WTC11 (cell line): ENCODE results near the gene ATXN10. TPM values are rescaled to one million over a fixed set of nuclear protein-coding genes. Genes with fewer than 3 reads are reported as not detected.
A peak's percentile ranks its signal among the peaks of the same experiment; 100 is the strongest.

Experiments used
- ATAC-seq: fragments of 200-7000 bp; cut with Tn5 transposase; 2 replicates; pipeline ENCODE4 v1.10.0; 2021; ENCODE audit warnings: mild to moderate bottlenecking, moderate library complexity
- CTCF ChIA-PET: fragments of 300-600 bp; sonication (Branson Sonifier 250); formaldehyde crosslinking; loops from one replicate; lab custom pipeline; 2021; ENCODE audit warnings: antibody characterized with exemption; lab: Charles Lee
- POLR2A ChIA-PET: fragments of 350-600 bp; sonication (Branson Sonifier 250); formaldehyde crosslinking; loops from one replicate; lab custom pipeline; 2021; ENCODE audit warnings: antibody characterized with exemption; lab: Charles Lee
- DNase-seq: peaks from one replicate; pipeline ENCODE4 v3.0.0; 2021; ENCODE audit warnings: low spot score
- H3K27ac Mint-ChIP-seq: 2 replicates; pipeline ENCODE4 v1.8.0; 2021; ENCODE audit warnings: mixed read lengths
- H3K27me3 Mint-ChIP-seq: 2 replicates; pipeline ENCODE4 v1.8.0; 2021; ENCODE audit warnings: low read depth, mild to moderate bottlenecking, moderate library complexity, mixed read lengths
- H3K36me3 Mint-ChIP-seq: 2 replicates; pipeline ENCODE4 v1.8.0; 2021; ENCODE audit warnings: mixed read lengths
- H3K4me1 Mint-ChIP-seq: 2 replicates; pipeline ENCODE4 v1.8.0; 2022; ENCODE audit warnings: mixed read lengths
- H3K4me3 Mint-ChIP-seq: 2 replicates; pipeline ENCODE4 v1.8.0; 2021; ENCODE audit warnings: mild to moderate bottlenecking, moderate library complexity, mixed read lengths
- H3K9me3 Mint-ChIP-seq: 2 replicates; pipeline ENCODE4 v1.8.0; 2021; ENCODE audit warnings: mixed read lengths
- ATF1 ChIP-seq: sonication (generic); formaldehyde crosslinking; IDR thresholded peaks from 2 replicates; pipeline ENCODE4 v1.8.1; 2023; ENCODE audit warnings: mild to moderate bottlenecking, moderate library complexity, missing genetic modification reagents
- CREB1 ChIP-seq: sonication (generic); formaldehyde crosslinking; IDR thresholded peaks from 2 replicates; pipeline ENCODE4 v1.8.0; 2023; ENCODE audit warnings: mild to moderate bottlenecking, missing genetic modification reagents
- HMGA2 ChIP-seq: fragments of 250-450 bp; sonication (Bioruptor Pico); IDR thresholded peaks from 2 replicates; pipeline ENCODE4 v1.4.0; 2021; ENCODE audit warnings: mild to moderate bottlenecking, moderate library complexity
- NFYB ChIP-seq: sonication (generic); formaldehyde crosslinking; conservative IDR thresholded peaks from 2 replicates; pipeline ENCODE4 v1.8.0; 2022; ENCODE audit warnings: low read depth, missing genetic modification reagents
- PRRX2 ChIP-seq: fragments of 250-450 bp; sonication (Bioruptor Pico); IDR thresholded peaks from 2 replicates; pipeline ENCODE4 v1.8.0; 2021; ENCODE audit warnings: mild to moderate bottlenecking
- ZNF121 ChIP-seq: sonication (generic); formaldehyde crosslinking; IDR thresholded peaks from 2 replicates; pipeline ENCODE4 v1.8.0; 2023; ENCODE audit warnings: missing genetic modification reagents
- ZNF219 ChIP-seq: sonication (generic); formaldehyde crosslinking; IDR thresholded peaks from 2 replicates; pipeline ENCODE4 v1.8.0; 2023; ENCODE audit warnings: missing genetic modification reagents, mild to moderate bottlenecking, borderline replicate concordance
- ZNF671 ChIP-seq: fragments of 250-450 bp; sonication (Bioruptor Pico); IDR thresholded peaks from 2 replicates; pipeline ENCODE4 v1.8.0; 2021; ENCODE audit warnings: mild to moderate bottlenecking
- total RNA-seq: library from RNA; stranded (reverse); gene quantifications from 3 replicates; pipeline ENCODE4 v1.2.3, GENCODE V29; 2021
- TF ChIP-seq, protein P1 (sequence below): fragments of 250-450 bp; sonication (Bioruptor Pico); IDR thresholded peaks from 2 replicates; pipeline ENCODE4 v1.9.0; 2021; ENCODE audit warnings: mild to moderate bottlenecking
- TF ChIP-seq, protein P2 (sequence below): sonication (generic); formaldehyde crosslinking; IDR thresholded peaks from 2 replicates; pipeline ENCODE4 v1.8.0; 2022; ENCODE audit warnings: mild to moderate bottlenecking, missing genetic modification reagents
- TF ChIP-seq, protein P3 (sequence below): sonication (generic); formaldehyde crosslinking; IDR thresholded peaks from 2 replicates; pipeline ENCODE4 v1.8.1; 2023; ENCODE audit warnings: mild to moderate bottlenecking, missing genetic modification reagents, moderate library complexity
- TF ChIP-seq, protein P4 (sequence below): sonication (generic); formaldehyde crosslinking; IDR thresholded peaks from 2 replicates; pipeline ENCODE4 v1.8.1; 2023; ENCODE audit warnings: mild to moderate bottlenecking, missing genetic modification reagents
- TF ChIP-seq, protein P5 (sequence below): fragments of 250-450 bp; sonication (Bioruptor Pico); IDR thresholded peaks from 2 replicates; pipeline ENCODE4 v1.9.0; 2021; ENCODE audit warnings: moderate library complexity, mild to moderate bottlenecking, inconsistent platforms, borderline replicate concordance
- TF ChIP-seq, protein P6 (sequence below): sonication (generic); formaldehyde crosslinking; IDR thresholded peaks from 2 replicates; pipeline ENCODE4 v1.8.0; 2022; ENCODE audit warnings: mild to moderate bottlenecking, missing genetic modification reagents
- TF ChIP-seq, protein P7 (sequence below): fragments of 200-600 bp; IDR thresholded peaks from 2 replicates; pipeline ENCODE4 v1.8.0; 2022; ENCODE audit warnings: antibody characterized with exemption
- TF ChIP-seq, protein P8 (sequence below): sonication (generic); formaldehyde crosslinking; IDR thresholded peaks from 2 replicates; pipeline ENCODE4 v1.8.1; 2022; ENCODE audit warnings: mild to moderate bottlenecking, moderate library complexity, missing genetic modification reagents
- TF ChIP-seq, protein P9 (sequence below): sonication (generic); formaldehyde crosslinking; IDR thresholded peaks from 2 replicates; pipeline ENCODE4 v1.8.1; 2023; ENCODE audit warnings: mild to moderate bottlenecking, missing genetic modification reagents, borderline replicate concordance

Gene ATXN10
- total RNA-seq, 1 experiment from 2014 or later = 185 TPM

DNA sequence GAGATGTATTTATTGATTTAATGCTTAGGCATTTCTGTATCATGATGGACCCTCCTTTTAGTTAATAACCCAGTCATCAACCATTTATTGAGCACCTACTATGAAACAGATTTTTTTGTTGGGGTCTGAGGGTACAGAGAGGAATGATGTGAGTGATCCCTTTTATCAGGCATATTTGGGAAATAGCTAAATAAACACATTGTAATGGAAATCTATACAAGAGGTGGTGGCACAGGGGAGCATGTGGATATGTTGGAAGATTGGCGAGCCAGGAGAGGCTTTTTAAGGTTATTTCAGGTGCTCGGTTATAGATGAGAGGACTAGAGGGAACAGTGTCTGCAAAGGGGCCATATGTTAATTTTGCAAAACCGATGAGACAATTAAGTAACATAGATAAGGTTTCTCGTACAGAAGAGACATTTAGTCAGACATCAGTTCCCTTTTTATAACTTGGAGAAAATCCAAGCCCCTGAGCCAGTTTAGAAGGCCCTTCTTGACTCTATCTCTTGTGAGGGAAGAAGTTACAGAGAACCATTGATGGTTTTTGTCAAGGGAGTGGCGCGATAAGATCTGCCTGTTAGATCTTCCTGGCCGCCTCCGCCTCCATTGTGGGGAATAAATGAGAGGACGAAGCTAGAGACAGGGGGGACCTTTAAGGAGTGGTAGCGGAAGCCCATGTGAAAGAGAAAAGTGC lies 2.0 kb downstream of the ATXN10 start (continued):
- TF ChIP-seq, protein P1, sequence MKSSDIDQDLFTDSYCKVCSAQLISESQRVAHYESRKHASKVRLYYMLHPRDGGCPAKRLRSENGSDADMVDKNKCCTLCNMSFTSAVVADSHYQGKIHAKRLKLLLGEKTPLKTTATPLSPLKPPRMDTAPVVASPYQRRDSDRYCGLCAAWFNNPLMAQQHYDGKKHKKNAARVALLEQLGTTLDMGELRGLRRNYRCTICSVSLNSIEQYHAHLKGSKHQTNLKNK (CRISPR knock-in tag) = no peak
- TF ChIP-seq, protein P2, sequence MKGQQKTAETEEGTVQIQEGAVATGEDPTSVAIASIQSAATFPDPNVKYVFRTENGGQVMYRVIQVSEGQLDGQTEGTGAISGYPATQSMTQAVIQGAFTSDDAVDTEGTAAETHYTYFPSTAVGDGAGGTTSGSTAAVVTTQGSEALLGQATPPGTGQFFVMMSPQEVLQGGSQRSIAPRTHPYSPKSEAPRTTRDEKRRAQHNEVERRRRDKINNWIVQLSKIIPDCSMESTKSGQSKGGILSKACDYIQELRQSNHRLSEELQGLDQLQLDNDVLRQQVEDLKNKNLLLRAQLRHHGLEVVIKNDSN (CRISPR knock-in tag) = no peak
- TF ChIP-seq, protein P3, sequence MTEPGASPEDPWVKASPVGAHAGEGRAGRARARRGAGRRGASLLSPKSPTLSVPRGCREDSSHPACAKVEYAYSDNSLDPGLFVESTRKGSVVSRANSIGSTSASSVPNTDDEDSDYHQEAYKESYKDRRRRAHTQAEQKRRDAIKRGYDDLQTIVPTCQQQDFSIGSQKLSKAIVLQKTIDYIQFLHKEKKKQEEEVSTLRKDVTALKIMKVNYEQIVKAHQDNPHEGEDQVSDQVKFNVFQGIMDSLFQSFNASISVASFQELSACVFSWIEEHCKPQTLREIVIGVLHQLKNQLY (CRISPR knock-in tag) = no peak
- TF ChIP-seq, protein P4, sequence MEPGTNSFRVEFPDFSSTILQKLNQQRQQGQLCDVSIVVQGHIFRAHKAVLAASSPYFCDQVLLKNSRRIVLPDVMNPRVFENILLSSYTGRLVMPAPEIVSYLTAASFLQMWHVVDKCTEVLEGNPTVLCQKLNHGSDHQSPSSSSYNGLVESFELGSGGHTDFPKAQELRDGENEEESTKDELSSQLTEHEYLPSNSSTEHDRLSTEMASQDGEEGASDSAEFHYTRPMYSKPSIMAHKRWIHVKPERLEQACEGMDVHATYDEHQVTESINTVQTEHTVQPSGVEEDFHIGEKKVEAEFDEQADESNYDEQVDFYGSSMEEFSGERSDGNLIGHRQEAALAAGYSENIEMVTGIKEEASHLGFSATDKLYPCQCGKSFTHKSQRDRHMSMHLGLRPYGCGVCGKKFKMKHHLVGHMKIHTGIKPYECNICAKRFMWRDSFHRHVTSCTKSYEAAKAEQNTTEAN = no peak
- no peak for TF ChIP-seq NFYB (CRISPR knock-in tag)
- TF ChIP-seq, protein P5, sequence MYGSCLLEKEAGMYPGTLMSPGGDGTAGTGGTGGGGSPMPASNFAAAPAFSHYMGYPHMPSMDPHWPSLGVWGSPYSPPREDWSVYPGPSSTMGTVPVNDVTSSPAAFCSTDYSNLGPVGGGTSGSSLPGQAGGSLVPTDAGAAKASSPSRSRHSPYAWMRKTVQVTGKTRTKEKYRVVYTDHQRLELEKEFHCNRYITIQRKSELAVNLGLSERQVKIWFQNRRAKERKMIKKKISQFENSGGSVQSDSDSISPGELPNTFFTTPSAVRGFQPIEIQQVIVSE (CRISPR knock-in tag) = no peak
- TF ChIP-seq ZNF671 (CRISPR knock-in tag) = no peak
- no peak for TF ChIP-seq PRRX2 (CRISPR knock-in tag)

DNA sequence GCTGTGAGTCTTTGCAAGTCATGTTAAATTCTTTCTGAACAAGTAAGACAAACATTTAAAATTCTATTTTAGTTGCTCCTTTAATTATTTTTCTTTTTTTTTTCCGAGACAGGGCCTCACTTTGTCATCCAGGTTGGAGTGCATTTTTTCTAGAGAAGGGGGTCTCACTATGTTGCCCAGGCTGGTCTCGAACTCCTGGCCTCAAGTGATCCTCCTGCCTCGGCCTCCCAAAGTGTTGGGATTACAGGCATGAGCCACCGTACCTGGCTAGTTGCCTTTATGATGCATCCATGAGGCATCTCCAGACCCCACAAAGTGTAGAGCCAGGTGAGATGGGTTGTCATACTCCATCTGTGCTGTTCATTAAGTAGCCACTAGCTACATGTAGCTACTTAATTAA lies 4.4 kb downstream of the ATXN10 start:
- CTCF ChIA-PET = no interaction called here
- H3K4me3 Mint-ChIP-seq = no peak overlapping the region
- H3K36me3 Mint-ChIP-seq = 0 out of 2 replicates have a peak, but pooled peaks cover 7% of the 10 kb centered on the region
- H3K4me1 Mint-ChIP-seq = peaks cover 28% of the 10 kb centered on the region
- ATAC-seq = no peak
- no peaks in the 10 kb centered on the region for H3K27me3 Mint-ChIP-seq
- H3K27ac Mint-ChIP-seq = no peak overlapping the region
- POLR2A ChIA-PET = interaction anchor here (0.7 kb wide), 1 partner anchor 96 kb away, joined by 3 read pairs; no protein-coding TSS in a partner anchor
- TF ChIP-seq, protein P6, sequence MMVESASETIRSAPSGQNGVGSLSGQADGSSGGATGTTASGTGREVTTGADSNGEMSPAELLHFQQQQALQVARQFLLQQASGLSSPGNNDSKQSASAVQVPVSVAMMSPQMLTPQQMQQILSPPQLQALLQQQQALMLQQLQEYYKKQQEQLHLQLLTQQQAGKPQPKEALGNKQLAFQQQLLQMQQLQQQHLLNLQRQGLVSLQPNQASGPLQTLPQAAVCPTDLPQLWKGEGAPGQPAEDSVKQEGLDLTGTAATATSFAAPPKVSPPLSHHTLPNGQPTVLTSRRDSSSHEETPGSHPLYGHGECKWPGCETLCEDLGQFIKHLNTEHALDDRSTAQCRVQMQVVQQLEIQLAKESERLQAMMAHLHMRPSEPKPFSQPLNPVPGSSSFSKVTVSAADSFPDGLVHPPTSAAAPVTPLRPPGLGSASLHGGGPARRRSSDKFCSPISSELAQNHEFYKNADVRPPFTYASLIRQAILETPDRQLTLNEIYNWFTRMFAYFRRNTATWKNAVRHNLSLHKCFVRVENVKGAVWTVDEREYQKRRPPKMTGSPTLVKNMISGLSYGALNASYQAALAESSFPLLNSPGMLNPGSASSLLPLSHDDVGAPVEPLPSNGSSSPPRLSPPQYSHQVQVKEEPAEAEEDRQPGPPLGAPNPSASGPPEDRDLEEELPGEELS = no peak
- peak; percentile 90 for TF ChIP-seq ZNF121
- TF ChIP-seq, all 79 proteins: peak for 1
- no peaks in the 10 kb centered on the region for H3K9me3 Mint-ChIP-seq
- DNase-seq = no peak

DNA sequence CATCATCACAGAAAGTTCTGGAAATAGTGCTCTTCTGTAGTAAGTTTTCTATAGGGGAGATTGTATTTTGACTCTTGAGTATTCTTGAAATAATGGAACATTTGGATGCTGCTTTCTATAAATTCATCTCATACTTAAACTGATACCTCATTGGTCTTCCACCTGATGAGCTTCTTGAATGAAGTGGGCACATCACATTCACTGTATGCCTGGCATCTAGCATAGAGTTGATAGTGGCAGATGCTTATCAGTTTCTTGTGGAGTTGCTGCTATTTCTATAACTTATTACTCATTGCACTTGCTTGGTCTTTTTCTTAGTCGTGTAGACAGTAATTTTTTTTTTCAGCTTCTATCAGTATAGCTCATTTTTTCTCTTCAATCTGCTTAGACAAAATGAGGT lies 5.4 kb downstream of the ATXN10 start:
- 0 out of 2 replicates have a peak, but pooled peaks cover 7% of the 10 kb centered on the region for H3K36me3 Mint-ChIP-seq
- no peak for DNase-seq
- no peak overlapping the region for H3K4me3 Mint-ChIP-seq
- ChIA-PET POLR2A (no interaction called here), CTCF (no interaction called here)
- peaks cover 27% of the 10 kb centered on the region for H3K4me1 Mint-ChIP-seq
- no peaks in the 10 kb centered on the region for H3K27me3 Mint-ChIP-seq
- no peak for ATAC-seq
- H3K27ac Mint-ChIP-seq = no peak overlapping the region
- no peaks in the 10 kb centered on the region for H3K9me3 Mint-ChIP-seq
- TF ChIP-seq ATF1 = no peak
- TF ChIP-seq, protein P7, sequence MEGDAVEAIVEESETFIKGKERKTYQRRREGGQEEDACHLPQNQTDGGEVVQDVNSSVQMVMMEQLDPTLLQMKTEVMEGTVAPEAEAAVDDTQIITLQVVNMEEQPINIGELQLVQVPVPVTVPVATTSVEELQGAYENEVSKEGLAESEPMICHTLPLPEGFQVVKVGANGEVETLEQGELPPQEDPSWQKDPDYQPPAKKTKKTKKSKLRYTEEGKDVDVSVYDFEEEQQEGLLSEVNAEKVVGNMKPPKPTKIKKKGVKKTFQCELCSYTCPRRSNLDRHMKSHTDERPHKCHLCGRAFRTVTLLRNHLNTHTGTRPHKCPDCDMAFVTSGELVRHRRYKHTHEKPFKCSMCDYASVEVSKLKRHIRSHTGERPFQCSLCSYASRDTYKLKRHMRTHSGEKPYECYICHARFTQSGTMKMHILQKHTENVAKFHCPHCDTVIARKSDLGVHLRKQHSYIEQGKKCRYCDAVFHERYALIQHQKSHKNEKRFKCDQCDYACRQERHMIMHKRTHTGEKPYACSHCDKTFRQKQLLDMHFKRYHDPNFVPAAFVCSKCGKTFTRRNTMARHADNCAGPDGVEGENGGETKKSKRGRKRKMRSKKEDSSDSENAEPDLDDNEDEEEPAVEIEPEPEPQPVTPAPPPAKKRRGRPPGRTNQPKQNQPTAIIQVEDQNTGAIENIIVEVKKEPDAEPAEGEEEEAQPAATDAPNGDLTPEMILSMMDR = no peak
- TF ChIP-seq, protein P8, sequence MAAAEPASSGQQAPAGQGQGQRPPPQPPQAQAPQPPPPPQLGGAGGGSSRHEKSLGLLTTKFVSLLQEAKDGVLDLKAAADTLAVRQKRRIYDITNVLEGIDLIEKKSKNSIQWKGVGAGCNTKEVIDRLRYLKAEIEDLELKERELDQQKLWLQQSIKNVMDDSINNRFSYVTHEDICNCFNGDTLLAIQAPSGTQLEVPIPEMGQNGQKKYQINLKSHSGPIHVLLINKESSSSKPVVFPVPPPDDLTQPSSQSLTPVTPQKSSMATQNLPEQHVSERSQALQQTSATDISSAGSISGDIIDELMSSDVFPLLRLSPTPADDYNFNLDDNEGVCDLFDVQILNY (CRISPR knock-in tag) = no peak
- no peak for TF ChIP-seq CREB1
- TF ChIP-seq HMGA2 (CRISPR knock-in tag) = no peak
- TF ChIP-seq, protein P4 = no peak
- TF ChIP-seq, protein P9, sequence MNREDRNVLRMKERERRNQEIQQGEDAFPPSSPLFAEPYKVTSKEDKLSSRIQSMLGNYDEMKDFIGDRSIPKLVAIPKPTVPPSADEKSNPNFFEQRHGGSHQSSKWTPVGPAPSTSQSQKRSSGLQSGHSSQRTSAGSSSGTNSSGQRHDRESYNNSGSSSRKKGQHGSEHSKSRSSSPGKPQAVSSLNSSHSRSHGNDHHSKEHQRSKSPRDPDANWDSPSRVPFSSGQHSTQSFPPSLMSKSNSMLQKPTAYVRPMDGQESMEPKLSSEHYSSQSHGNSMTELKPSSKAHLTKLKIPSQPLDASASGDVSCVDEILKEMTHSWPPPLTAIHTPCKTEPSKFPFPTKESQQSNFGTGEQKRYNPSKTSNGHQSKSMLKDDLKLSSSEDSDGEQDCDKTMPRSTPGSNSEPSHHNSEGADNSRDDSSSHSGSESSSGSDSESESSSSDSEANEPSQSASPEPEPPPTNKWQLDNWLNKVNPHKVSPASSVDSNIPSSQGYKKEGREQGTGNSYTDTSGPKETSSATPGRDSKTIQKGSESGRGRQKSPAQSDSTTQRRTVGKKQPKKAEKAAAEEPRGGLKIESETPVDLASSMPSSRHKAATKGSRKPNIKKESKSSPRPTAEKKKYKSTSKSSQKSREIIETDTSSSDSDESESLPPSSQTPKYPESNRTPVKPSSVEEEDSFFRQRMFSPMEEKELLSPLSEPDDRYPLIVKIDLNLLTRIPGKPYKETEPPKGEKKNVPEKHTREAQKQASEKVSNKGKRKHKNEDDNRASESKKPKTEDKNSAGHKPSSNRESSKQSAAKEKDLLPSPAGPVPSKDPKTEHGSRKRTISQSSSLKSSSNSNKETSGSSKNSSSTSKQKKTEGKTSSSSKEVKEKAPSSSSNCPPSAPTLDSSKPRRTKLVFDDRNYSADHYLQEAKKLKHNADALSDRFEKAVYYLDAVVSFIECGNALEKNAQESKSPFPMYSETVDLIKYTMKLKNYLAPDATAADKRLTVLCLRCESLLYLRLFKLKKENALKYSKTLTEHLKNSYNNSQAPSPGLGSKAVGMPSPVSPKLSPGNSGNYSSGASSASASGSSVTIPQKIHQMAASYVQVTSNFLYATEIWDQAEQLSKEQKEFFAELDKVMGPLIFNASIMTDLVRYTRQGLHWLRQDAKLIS = no peak
- no peak for TF ChIP-seq ZNF219 (CRISPR knock-in tag)
